ENCODE measurements around the gene FLAD1. TPM values are rescaled to one million over a fixed set of nuclear protein-coding genes. Genes with fewer than 3 reads are reported as not detected.

The FLAD1 gene
- total and polyA plus RNA-seq, 7 donors: 17.5 to 36.5 (median 22.8) TPM

GRCh38 chr1:155032886-155033285, 49.7 kb downstream of the FLAD1 start:
- no peaks in the 10 kb centered on the region for H3K27me3 ChIP-seq
- no peak overlapping the region for H3K4me3 ChIP-seq
- no peak overlapping the region for H3K27ac ChIP-seq
- TF ChIP-seq EP300 (IDR thresholded peaks at IDR 0.05) (no peak), CTCF (IDR thresholded peaks at IDR 0.05) (no peak), POLR2A (IDR thresholded peaks at IDR 0.05) (no peak), POLR2AphosphoS5 (IDR thresholded peaks at IDR 0.05) (no peak)
- H3K9me3 ChIP-seq: no peaks in the 10 kb centered on the region
- no peaks in the 10 kb centered on the region for H3K4me1 ChIP-seq
- intact Hi-C loops (cut with DNase I): no loop called here
- no peaks in the 10 kb centered on the region for H3K36me3 ChIP-seq
- WGBS, 2 donors: 92% methylated on average over 12 of the region's 12 CpGs
- DNase-seq: no peak

GRCh38 chr1:155033524-155033923, 50.4 kb downstream of the FLAD1 start, which contains the start of the genes DCST1 and DCST2:
Gene DCST1 (plus strand): TSS chr1:155033824. CDS start chr1:155034037, 213 bp downstream.
Gene DCST2 (minus strand): TSS chr1:155033781. CDS start chr1:155033701, 80 bp downstream.
- intact Hi-C loops (cut with DNase I): no loop called here
- Histone ChIP-seq H3K4me1 (peaks cover 0 to under 1% (median 0%) of the 10 kb centered on the region in 4 donors), H3K9me3 (no peaks in the 10 kb centered on the region), H3K27me3 (no peaks in the 10 kb centered on the region), H3K4me3 (no peak within 1 kb of the TSS), H3K36me3 (no peaks in the 10 kb centered on the region), H3K27ac (no peak within 1 kb of the TSS)
- WGBS, 2 donors: 95 to 96% methylated on average over 9 of the region's 9 CpGs
- no peak for DNase-seq
- TF ChIP-seq POLR2AphosphoS5 (IDR thresholded peaks at IDR 0.05) (no peak), EP300 (IDR thresholded peaks at IDR 0.05) (no peak), POLR2A (IDR thresholded peaks at IDR 0.05) (no peak), CTCF (IDR thresholded peaks at IDR 0.05) (no peak)

GRCh38 chr1:155034318-155035208, 51.4 kb downstream of the FLAD1 start:
- no peaks in the 10 kb centered on the region for H3K9me3 ChIP-seq
- intact Hi-C loops (cut with DNase I): no loop called here
- H3K36me3 ChIP-seq: no peaks in the 10 kb centered on the region
- no peaks in the 10 kb centered on the region for H3K27me3 ChIP-seq
- H3K4me3 ChIP-seq: no peak overlapping the region
- DNase-seq: no peak
- TF ChIP-seq POLR2A (IDR thresholded peaks at IDR 0.05) (no peak), CTCF (IDR thresholded peaks at IDR 0.05) (no peak), POLR2AphosphoS5 (IDR thresholded peaks at IDR 0.05) (no peak), EP300 (IDR thresholded peaks at IDR 0.05) (no peak)
- no peak overlapping the region for H3K27ac ChIP-seq
- peaks cover 0 to 5% (median 0%) of the 10 kb centered on the region in 4 donors for H3K4me1 ChIP-seq
- 87 to 89% methylated on average over 20 of the region's 20 CpGs for WGBS, 2 donors

- Histone ChIP-seq H3K27me3 (no peaks in the 10 kb centered on the region), H3K9me3 (no peaks in the 10 kb centered on the region), H3K27ac (no peak overlapping the region), H3K4me1 (peaks cover 0 to 5% (median 0%) of the 10 kb centered on the region in 4 donors), H3K36me3 (no peaks in the 10 kb centered on the region), H3K4me3 (no peak overlapping the region)
- TF ChIP-seq CTCF (IDR thresholded peaks at IDR 0.05) (no peak), POLR2A (IDR thresholded peaks at IDR 0.05) (no peak), POLR2AphosphoS5 (IDR thresholded peaks at IDR 0.05) (no peak), EP300 (IDR thresholded peaks at IDR 0.05) (no peak)
- intact Hi-C loops (cut with DNase I): no loop called here
- DNase-seq: no peak
- 83 to 93% methylated on average over 2 of the region's 2 CpGs for WGBS, 2 donors
These were observed 52.8 kb downstream of the FLAD1 start for GRCh38 chr1:155035936-155036335.
